Gastroesophageal sphincter (tissue), 4 donors: ENCODE results near the gene BIK. TPM values are rescaled to one million over a fixed set of nuclear protein-coding genes. Genes with fewer than 3 reads are reported as not detected.

Experiments
- ATAC-seq: fragments of 150-250 bp; one replicate; pipeline ENCODE4 v1.9.1; 2016; ENCODE audit warnings: mild to moderate bottlenecking, moderate library complexity
- H3K27ac ChIP-seq, 4 donors: fragments of 200-600 bp; sonication (generic) in 3 of 4; 1 replicate in 3 of 4; 2 replicates in 1 of 4; pipeline ENCODE4 v1.5.1; 2016 to 2019
- H3K27me3 ChIP-seq: fragments of 200-600 bp; sonication (generic); one replicate; pipeline ENCODE4 v1.5.1; 2019
- H3K36me3 ChIP-seq, 2 donors: fragments of 200-600 bp; sonication (generic); one replicate each; pipeline ENCODE4 v1.5.1; 2019; ENCODE audit warnings: control low read depth in 1 of 2
- H3K4me1 ChIP-seq, 3 donors: fragments of 200-600 bp; sonication (generic); 1 replicate in 2 of 3; 2 replicates in 1 of 3; pipeline ENCODE4 v1.5.1; 2016 to 2019; ENCODE audit warnings: control low read depth in 2 of 3
- H3K4me3 ChIP-seq, 2 donors: fragments of 200-600 bp; sonication (generic); one replicate each; pipeline ENCODE4 v1.5.1; 2019; ENCODE audit warnings: mild to moderate bottlenecking in 1 of 2, moderate library complexity in 1 of 2
- H3K9me3 ChIP-seq, 3 donors: fragments of 200-600 bp; sonication (generic); one replicate each; pipeline ENCODE4 v1.5.1; 2017 to 2019; ENCODE audit warnings: control low read depth in 2 of 3
- EP300 ChIP-seq: sonication (generic); formaldehyde crosslinking; IDR thresholded peaks from one replicate; pipeline ENCODE4 v1.6.1; 2017; ENCODE audit warnings: antibody characterized with exemption, mild to moderate bottlenecking
- POLR2A ChIP-seq, 2 donors: fragments of 450-650 bp; IDR thresholded peaks; one replicate each; pipeline ENCODE4 v1.6.1; 2017; ENCODE audit warnings: antibody characterized with exemption in 2 of 2, mild to moderate bottlenecking in 2 of 2, moderate library complexity in 1 of 2
- POLR2AphosphoS5 ChIP-seq: sonication (generic); formaldehyde crosslinking; IDR thresholded peaks from one replicate; pipeline ENCODE4 v1.6.1; 2017; ENCODE audit warnings: antibody characterized with exemption
- WGBS, 2 donors: methylation state at CpG; one replicate each; pipeline ENCODE4 v1.1.5; 2018; ENCODE audit warnings: low coverage in 1 of 2; 5-methylcytosine and 5-hydroxymethylcytosine counted together
- total RNA-seq, 4 donors: library from RNA; depleted of rRNA; stranded (reverse); fragments of >200 nt; gene quantifications; one replicate each; pipeline ENCODE4 v1.1.0, GENCODE V29; 2016
- TF ChIP-seq, protein P1 (sequence below), 4 experiments: fragments of 200-600 bp in 2 of 4; fragments of 450-650 bp in 2 of 4; sonication (generic) in 1 of 4; IDR thresholded peaks; one replicate each; pipeline ENCODE4 v1.5.1; 2017 to 2019; ENCODE audit warnings: antibody characterized with exemption in 4 of 4, mild to moderate bottlenecking in 2 of 4, moderate library complexity in 2 of 4

Gene BIK
- total RNA-seq, 4 donors from 2014 or later = 1.7 TPM; not detected in 3

DNA sequence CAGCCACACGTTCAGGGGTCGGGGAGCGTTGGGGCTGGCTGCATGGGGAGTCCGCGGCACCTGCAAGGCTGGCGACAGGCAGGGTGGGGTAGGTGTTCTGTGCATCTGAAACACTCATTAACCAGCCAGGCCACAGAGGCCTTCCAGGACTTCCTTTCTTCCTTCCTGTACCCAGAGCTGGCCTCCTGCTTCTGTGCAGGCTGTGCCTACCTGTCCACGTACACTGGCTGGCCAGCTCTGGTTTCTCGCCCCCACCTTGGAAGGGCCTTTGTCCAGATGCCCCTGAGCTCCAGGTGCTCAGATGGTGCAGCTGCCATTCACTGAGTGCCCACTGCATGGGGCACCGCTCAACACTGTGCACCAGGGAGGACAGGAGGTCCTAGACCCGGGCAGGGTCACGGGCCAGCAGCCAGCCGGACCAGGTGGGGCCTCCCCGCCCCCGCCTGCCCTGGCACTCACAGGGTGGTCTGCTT is 60.5 kb downstream of the BIK start:
- Histone ChIP-seq H3K27me3 (no peaks in the 10 kb centered on the region), H3K9me3 (no peaks in the 10 kb centered on the region), H3K4me1 (no peaks in the 10 kb centered on the region), H3K36me3 (peaks cover 0 to 99% of the 10 kb centered on the region in 2 donors), H3K4me3 (no peak overlapping the region), H3K27ac (no peak overlapping the region)
- TF ChIP-seq, protein P1, sequence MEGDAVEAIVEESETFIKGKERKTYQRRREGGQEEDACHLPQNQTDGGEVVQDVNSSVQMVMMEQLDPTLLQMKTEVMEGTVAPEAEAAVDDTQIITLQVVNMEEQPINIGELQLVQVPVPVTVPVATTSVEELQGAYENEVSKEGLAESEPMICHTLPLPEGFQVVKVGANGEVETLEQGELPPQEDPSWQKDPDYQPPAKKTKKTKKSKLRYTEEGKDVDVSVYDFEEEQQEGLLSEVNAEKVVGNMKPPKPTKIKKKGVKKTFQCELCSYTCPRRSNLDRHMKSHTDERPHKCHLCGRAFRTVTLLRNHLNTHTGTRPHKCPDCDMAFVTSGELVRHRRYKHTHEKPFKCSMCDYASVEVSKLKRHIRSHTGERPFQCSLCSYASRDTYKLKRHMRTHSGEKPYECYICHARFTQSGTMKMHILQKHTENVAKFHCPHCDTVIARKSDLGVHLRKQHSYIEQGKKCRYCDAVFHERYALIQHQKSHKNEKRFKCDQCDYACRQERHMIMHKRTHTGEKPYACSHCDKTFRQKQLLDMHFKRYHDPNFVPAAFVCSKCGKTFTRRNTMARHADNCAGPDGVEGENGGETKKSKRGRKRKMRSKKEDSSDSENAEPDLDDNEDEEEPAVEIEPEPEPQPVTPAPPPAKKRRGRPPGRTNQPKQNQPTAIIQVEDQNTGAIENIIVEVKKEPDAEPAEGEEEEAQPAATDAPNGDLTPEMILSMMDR (IDR thresholded peaks at IDR 0.05) = no peak
- no peak for TF ChIP-seq EP300
- no peak for TF ChIP-seq POLR2A (IDR thresholded peaks at IDR 0.05)
- TF ChIP-seq POLR2AphosphoS5 = no peak
- no peak for ATAC-seq
- 90 to 94% methylated on average over 3 to 6 of the region's 14 CpGs for WGBS, 2 donors

DNA sequence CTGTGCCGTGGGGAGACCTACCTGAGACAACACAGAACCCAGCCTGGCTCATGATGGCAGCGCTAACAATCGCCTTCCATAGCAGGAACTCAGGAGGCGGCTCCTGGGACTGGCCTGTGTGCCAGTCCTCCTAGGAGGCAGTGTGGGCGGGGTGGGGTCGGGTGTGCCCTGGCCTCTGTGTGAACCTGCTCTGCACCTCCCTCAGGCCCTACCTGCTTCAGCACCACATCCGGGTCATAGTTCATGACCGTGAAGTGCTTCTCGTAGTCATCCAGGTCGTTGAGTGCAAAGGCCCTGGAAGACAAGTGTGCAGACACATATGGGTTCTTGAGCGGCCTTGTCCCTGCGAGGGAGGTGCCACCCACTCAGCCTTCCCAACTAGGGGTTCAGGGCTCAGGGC is 61.1 kb downstream of the BIK start:
- ATAC-seq = no peak
- Histone ChIP-seq H3K4me1 (no peaks in the 10 kb centered on the region), H3K36me3 (peaks cover 0 to 100% of the 10 kb centered on the region in 2 donors), H3K27me3 (no peaks in the 10 kb centered on the region), H3K4me3 (no peak overlapping the region), H3K27ac (no peak overlapping the region), H3K9me3 (no peaks in the 10 kb centered on the region)
- WGBS, 2 donors = 100% methylated on average over 1 of the region's 12 CpGs; no CpG with 5 or more reads in 1 of the 2 donors
- TF ChIP-seq EP300 (no peak), POLR2A (IDR thresholded peaks at IDR 0.05) (no peak), POLR2AphosphoS5 (no peak)
- TF ChIP-seq, protein P1 (IDR thresholded peaks at IDR 0.05) = no peak

DNA sequence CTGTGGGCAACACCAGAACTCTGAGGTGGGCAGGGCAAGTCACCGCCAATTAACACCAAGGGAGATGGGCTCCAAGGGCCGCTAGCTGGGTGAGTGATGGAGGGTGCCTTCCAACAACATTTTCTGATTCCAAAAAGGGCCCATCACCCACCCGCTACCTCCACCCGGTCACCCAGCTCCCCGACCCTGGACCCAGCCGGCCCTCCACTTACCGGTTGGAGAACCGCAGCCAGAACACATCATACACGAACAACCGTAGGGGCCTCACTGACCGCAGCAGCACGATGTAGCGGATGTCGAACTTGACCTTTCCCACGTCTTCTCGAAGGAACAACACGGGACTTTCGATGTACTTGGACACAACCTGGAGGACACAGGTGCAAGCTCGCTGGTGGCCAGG is 61.6 kb downstream of the BIK start:
- TF ChIP-seq POLR2AphosphoS5 = no peak
- TF ChIP-seq, protein P1 (IDR thresholded peaks at IDR 0.05) = no peak
- TF ChIP-seq POLR2A (IDR thresholded peaks at IDR 0.05) = no peak
- no peak for TF ChIP-seq EP300
- Histone ChIP-seq H3K36me3 (peaks cover 0 to 99% of the 10 kb centered on the region in 2 donors), H3K4me3 (no peak overlapping the region), H3K4me1 (no peaks in the 10 kb centered on the region), H3K27me3 (no peaks in the 10 kb centered on the region), H3K27ac (no peak overlapping the region), H3K9me3 (no peaks in the 10 kb centered on the region)
- no peak for ATAC-seq
- WGBS, 2 donors = 80 to 100% methylated on average over 2 of the region's 19 CpGs

DNA sequence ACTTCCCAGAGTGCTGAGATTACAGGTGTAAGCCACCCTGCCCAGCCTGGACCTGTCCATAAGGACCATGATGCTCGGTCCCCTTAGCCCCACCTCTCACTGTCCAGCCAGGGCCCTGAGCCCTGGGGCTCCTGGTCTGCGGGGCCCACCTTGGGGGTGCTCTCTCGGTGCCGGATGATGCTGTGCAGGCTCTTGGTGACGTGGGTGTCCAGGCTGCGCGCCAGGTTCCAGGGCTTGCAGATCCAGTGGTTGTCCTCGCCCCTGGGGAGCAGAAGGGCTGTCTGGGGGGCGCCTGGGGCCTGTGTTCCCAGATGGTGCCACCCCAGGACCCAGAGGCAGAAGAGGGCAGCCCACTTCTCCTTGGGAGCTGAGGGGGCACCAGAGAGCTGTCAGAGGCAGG is 63.0 kb downstream of the BIK start:
- Histone ChIP-seq H3K4me3 (no peak overlapping the region), H3K27me3 (no peaks in the 10 kb centered on the region), H3K27ac (no peak overlapping the region), H3K9me3 (no peaks in the 10 kb centered on the region), H3K36me3 (peaks cover 0 to 98% of the 10 kb centered on the region in 2 donors), H3K4me1 (no peaks in the 10 kb centered on the region)
- WGBS, 2 donors = no CpG with 5 or more reads among the region's 9 CpGs
- TF ChIP-seq POLR2AphosphoS5 (no peak), EP300 (no peak)
- ATAC-seq = no peak

DNA sequence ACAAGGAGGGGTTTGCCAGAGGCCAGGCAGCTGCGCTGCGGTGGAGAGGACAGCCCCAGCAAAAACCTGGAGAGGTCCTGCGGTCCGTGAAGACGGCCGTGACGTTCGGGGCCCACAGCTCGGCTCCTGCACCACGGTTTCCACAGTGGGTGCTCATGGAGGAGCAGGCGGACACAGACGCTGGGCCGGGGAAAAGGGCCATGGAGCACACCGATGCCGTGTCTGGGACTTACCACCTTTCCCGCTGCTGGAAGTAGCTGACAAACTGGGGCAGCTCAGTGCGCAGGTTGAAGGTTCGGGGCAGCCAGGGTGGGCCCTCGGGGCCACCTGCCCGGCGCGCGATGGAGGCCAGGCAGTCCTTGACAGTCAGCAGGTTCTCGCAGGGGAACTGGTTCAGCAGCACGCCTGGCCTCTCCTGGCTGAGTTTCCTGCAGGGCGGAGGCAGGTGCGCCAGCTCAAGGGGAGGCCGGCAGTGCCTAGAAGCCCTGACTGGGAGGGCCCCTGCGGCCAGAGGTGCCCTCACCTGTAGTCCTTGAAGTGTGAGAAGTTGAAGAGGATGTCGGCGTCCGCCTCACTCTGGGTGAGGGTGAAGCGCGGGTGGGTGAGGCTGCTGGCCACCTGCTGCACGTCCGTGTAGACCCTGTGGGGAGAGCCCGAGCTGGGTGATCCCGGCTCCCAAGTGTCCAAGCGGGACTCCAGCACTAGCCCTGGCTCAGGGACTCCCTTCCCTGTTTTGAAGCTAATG is 63.6 kb downstream of the BIK start:
- H3K27me3 ChIP-seq = no peaks in the 10 kb centered on the region
- peaks cover 0 to 98% of the 10 kb centered on the region in 2 donors for H3K36me3 ChIP-seq
- no peaks in the 10 kb centered on the region for H3K9me3 ChIP-seq
- no CpG with 5 or more reads among the region's 39 CpGs for WGBS, 2 donors
- H3K4me3 ChIP-seq = no peak overlapping the region
- TF ChIP-seq POLR2A (IDR thresholded peaks at IDR 0.05) (no peak), POLR2AphosphoS5 (no peak), EP300 (no peak)
- TF ChIP-seq, protein P1 (IDR thresholded peaks at IDR 0.05) = no peak
- no peaks in the 10 kb centered on the region for H3K4me1 ChIP-seq
- H3K27ac ChIP-seq = no peak overlapping the region
- no peak for ATAC-seq
